B cell (primary cell): ENCODE results near the gene PARD3. TPM values are rescaled to one million over a fixed set of nuclear protein-coding genes. Genes with fewer than 3 reads are reported as not detected.
"Not testable (repeated sequence)": the region's sequence is repeated elsewhere in the genome, so short reads cannot be mapped to it uniquely, and the experiment has no call there.

Experiments used
- ATAC-seq: fragments of 200-7000 bp; cut with Tn5 transposase; one replicate; pipeline ENCODE4 v1.10.0; 2021; ENCODE audit warnings: low read depth, mild to moderate bottlenecking, moderate number of reproducible peaks, moderate library complexity
- CTCF ChIA-PET: fragments of 350-600 bp; sonication (Branson Sonifier 250); formaldehyde crosslinking; loops from one replicate; lab custom pipeline; 2021; ENCODE audit warnings: antibody characterized with exemption, inconsistent platforms; lab: Charles Lee
- POLR2A ChIA-PET: fragments of 350-600 bp; sonication (Branson Sonifier 250); formaldehyde crosslinking; loops from one replicate; lab custom pipeline; 2021; ENCODE audit warnings: antibody characterized with exemption; lab: Charles Lee
- DNase-seq: peaks from one replicate; pipeline ENCODE4 v3.0.0; 2013
- H2AFZ ChIP-seq: 2 replicates; pipeline ENCODE4 v1.6.1; 2012; ENCODE audit warnings: mild to moderate bottlenecking, low read depth, low read length; ENCODE audit not compliant: insufficient read depth, poor library complexity, severe bottlenecking
- H3K27ac ChIP-seq, 2 donors: 1 replicate in 1 of 2; 2 replicates in 1 of 2; pipeline ENCODE4 v1.5.1; 2012 to 2013; ENCODE audit warnings: low read length in 2 of 2, mild to moderate bottlenecking in 2 of 2, moderate library complexity in 1 of 2
- H3K27me3 ChIP-seq, 4 experiments: fragments of 200-600 bp in 1 of 4; sonication (generic) in 1 of 4; replicated peaks in 1 of 4; 1 replicate in 2 of 4; 2 replicates in 2 of 4; pipeline versions ENCODE4 v1.6.1 to v1.7.0; 2013 to 2016; ENCODE audit warnings: low read length in 3 of 4, mild to moderate bottlenecking in 2 of 4, mixed read lengths in 1 of 4, moderate library complexity in 1 of 4; ENCODE audit not compliant: insufficient read depth in 4 of 4, control insufficient read depth in 3 of 4; ENCODE audit errors: control extremely low read depth in 1 of 4
- H3K36me3 ChIP-seq, 2 experiments: replicated peaks in 1 of 2; 1 replicate in 1 of 2; 2 replicates in 1 of 2; pipeline versions ENCODE4 v1.6.1 to v1.7.1; 2013; ENCODE audit warnings: low read length in 1 of 2; ENCODE audit not compliant: insufficient read depth in 2 of 2, control insufficient read depth in 1 of 2; ENCODE audit errors: control extremely low read depth in 1 of 2, extremely low read depth in 1 of 2
- H3K4me1 ChIP-seq, 2 donors: fragments of 200-600 bp in 1 of 2; sonication (generic) in 1 of 2; 1 replicate in 1 of 2; 2 replicates in 1 of 2; pipeline versions ENCODE4 v1.5.1 to v1.6.1; 2013 to 2017; ENCODE audit warnings: low read length in 2 of 2; ENCODE audit not compliant: control insufficient read depth in 2 of 2, insufficient read depth in 2 of 2
- H3K4me2 ChIP-seq: replicated peaks from 2 replicates; pipeline ENCODE3; 2012; ENCODE audit warnings: mild to moderate bottlenecking, low read depth, low read length; ENCODE audit not compliant: poor library complexity, severe bottlenecking
- H3K4me3 ChIP-seq, 5 experiments: fragments of 200-600 bp in 1 of 5; sonication (generic) in 1 of 5; 1 replicate in 3 of 5; 2 replicates in 2 of 5; pipeline versions ENCODE4 v1.5.1 to v1.7.0; 2011 to 2016; ENCODE audit warnings: low read length in 4 of 5, mild to moderate bottlenecking in 4 of 5, low read depth in 2 of 5, control low read depth in 1 of 5, moderate library complexity in 1 of 5; ENCODE audit not compliant: insufficient read depth in 1 of 5; ENCODE audit errors: control extremely low read depth in 1 of 5, extremely low read depth in 1 of 5
- H3K79me2 ChIP-seq: fragments of 200-600 bp; sonication (generic); one replicate; pipeline ENCODE4 v1.6.0; 2016; ENCODE audit warnings: low read length; ENCODE audit not compliant: control insufficient read depth, insufficient read depth
- H3K9ac ChIP-seq: fragments of 200-600 bp; sonication (generic); 2 replicates; pipeline ENCODE4 v1.6.1; 2017; ENCODE audit warnings: mild to moderate bottlenecking, low read length, moderate library complexity
- H3K9me3 ChIP-seq, 3 donors: one replicate each; pipeline versions ENCODE4 v1.6.1 to v1.7.1; 2013; ENCODE audit warnings: low read length in 2 of 3; ENCODE audit not compliant: control insufficient read depth in 2 of 3, insufficient read depth in 1 of 3; ENCODE audit errors: control extremely low read depth in 1 of 3
- H4K20me1 ChIP-seq: 2 replicates; pipeline ENCODE4 v1.6.0; 2012; ENCODE audit warnings: mild to moderate bottlenecking, low read length; ENCODE audit not compliant: insufficient read depth, control insufficient read depth, poor library complexity, severe bottlenecking
- H3K27ac Mint-ChIP-seq: one replicate; pipeline ENCODE4 v1.8.0; 2021; ENCODE audit warnings: mixed read lengths
- H3K27me3 Mint-ChIP-seq: one replicate; pipeline ENCODE4 v1.8.0; 2021; ENCODE audit warnings: mixed read lengths
- H3K4me1 Mint-ChIP-seq: one replicate; pipeline ENCODE4 v1.8.0; 2021; ENCODE audit warnings: mixed read lengths
- H3K4me3 Mint-ChIP-seq: one replicate; pipeline ENCODE4 v1.8.0; 2021; ENCODE audit warnings: mixed read lengths
- H3K9me3 Mint-ChIP-seq: one replicate; pipeline ENCODE4 v1.8.0; 2022; ENCODE audit warnings: mixed read lengths; ENCODE audit not compliant: insufficient read depth
- CTCF ChIP-seq: fragments of 200-600 bp; IDR thresholded peaks from one replicate; pipeline ENCODE4 v1.8.0; 2022; ENCODE audit warnings: antibody characterized with exemption, mild to moderate bottlenecking
- EZH2 ChIP-seq: IDR thresholded peaks from 2 replicates; pipeline ENCODE4 v1.6.1; 2012; ENCODE audit warnings: borderline replicate concordance, low read depth, mild to moderate bottlenecking, moderate library complexity, low read length; ENCODE audit not compliant: insufficient read depth, poor library complexity, severe bottlenecking
- WGBS: methylation state at CpG from one replicate; pipeline ENCODE4 v1.1.5; 2013; ENCODE audit warnings: missing lambda C conversion rate; ENCODE audit not compliant: insufficient coverage; 5-methylcytosine and 5-hydroxymethylcytosine counted together
- intact Hi-C: fragments of 100-400 bp; cut with micrococcal nuclease; formaldehyde crosslinking; loops from one replicate; pipeline ENCODE4 v1.10.0; 2022
- polyA plus RNA-seq: library from polyadenylated mRNA; depleted of rRNA; stranded (reverse); fragments of >200 nt; gene quantifications from 2 replicates; pipeline ENCODE4 v1.2.3, GENCODE V29; 2012
- total RNA-seq, 2 donors: library from RNA; stranded (reverse); fragments of 120-200 nt in 1 of 2; gene quantifications; 1 replicate in 1 of 2; 2 replicates in 1 of 2; pipeline versions ENCODE4 v1.2.3 to v1.2.4, GENCODE V29; 2013 to 2022

PARD3 gene
- total and polyA plus RNA-seq, 2 donors (not counting 1 experiment from before 2014, with no cell fraction given), result not detected

GRCh38 chr10:34075254-34075926, 739.7 kb downstream of the PARD3 start:
- ATAC-seq (no peak), DNase-seq (no peak)
- Mint-ChIP-seq H3K9me3 (peaks cover 3% of the 10 kb centered on the region), H3K27ac (no peak overlapping the region), H3K27me3 (no peaks in the 10 kb centered on the region), H3K4me1 (no peaks in the 10 kb centered on the region), H3K4me3 (no peak overlapping the region)
- peaks cover 0 to 33% (median 0%) of the 10 kb centered on the region in 3 donors for H3K9me3 ChIP-seq
- H3K27ac ChIP-seq, result no peak overlapping the region
- H3K4me1 ChIP-seq, result no peaks in the 10 kb centered on the region
- no peaks in the 10 kb centered on the region for H3K27me3 ChIP-seq
- no peak overlapping the region for H3K4me2 ChIP-seq
- no peak overlapping the region for H2AFZ ChIP-seq
- H3K4me3 ChIP-seq, result no peak overlapping the region
- no peak for TF ChIP-seq CTCF
- ChIA-PET CTCF (no interaction called here), POLR2A (no interaction called here)
- H3K9ac ChIP-seq, result no peak overlapping the region
- H4K20me1 ChIP-seq, result no peaks in the 10 kb centered on the region
- H3K36me3 ChIP-seq, result no peaks in the 10 kb centered on the region
- intact Hi-C loops, result no loop called here
- WGBS, result 100% methylated on average over 2 of the region's 6 CpGs
- H3K79me2 ChIP-seq, result no peaks in the 10 kb centered on the region

- ChIA-PET CTCF (no interaction called here), POLR2A (no interaction called here)
- ATAC-seq (no peak), DNase-seq (no peak)
- Histone ChIP-seq H4K20me1 (no peaks in the 10 kb centered on the region), H3K79me2 (no peaks in the 10 kb centered on the region), H3K36me3 (no peaks in the 10 kb centered on the region), H3K4me2 (no peak overlapping the region), H3K9ac (no peak overlapping the region), H3K27me3 (no peaks in the 10 kb centered on the region), H2AFZ (no peak overlapping the region), H3K4me3 (no peak overlapping the region), H3K9me3 (peaks cover 0 to 26% (median 0%) of the 10 kb centered on the region in 3 donors), H3K4me1 (no peaks in the 10 kb centered on the region), H3K27ac (no peak overlapping the region)
- no CpG with 5 or more reads among the region's 3 CpGs for WGBS
- Mint-ChIP-seq H3K9me3 (no peaks in the 10 kb centered on the region), H3K4me1 (no peaks in the 10 kb centered on the region), H3K27me3 (no peaks in the 10 kb centered on the region), H3K27ac (no peak overlapping the region), H3K4me3 (no peak overlapping the region)
- TF ChIP-seq EZH2 (no peak), CTCF (no peak)
- intact Hi-C loops, result no loop called here
Measured at GRCh38 chr10:34074051-34074450, 741.0 kb downstream of the PARD3 start.

- not testable (repeated sequence) for DNase-seq, H3K4me3 ChIP-seq
- 95% methylated on average over 3 of the region's 6 CpGs for WGBS
Measured at GRCh38 chr10:34067741-34068140, 747.4 kb downstream of the PARD3 start.

More at GRCh38 chr10:34067741-34068140, 747.4 kb downstream of the PARD3 start:
- H3K4me1 ChIP-seq, H3K27me3 ChIP-seq, CTCF ChIA-PET, POLR2A ChIA-PET, intact Hi-C loops, H3K27me3 Mint-ChIP-seq, H3K4me2 ChIP-seq, H3K4me3 Mint-ChIP-seq, H3K79me2 ChIP-seq, H4K20me1 ChIP-seq, H3K36me3 ChIP-seq, H3K27ac Mint-ChIP-seq, H2AFZ ChIP-seq, H3K4me1 Mint-ChIP-seq, ATAC-seq, H3K27ac ChIP-seq, H3K9ac ChIP-seq: not testable (repeated sequence)
- H3K9me3 ChIP-seq, result peaks cover 0 to 14% (median 0%) of the 10 kb centered on the region in 3 donors
- H3K9me3 Mint-ChIP-seq, result peaks cover 17% of the 10 kb centered on the region
